IMR-90 (cell line): ENCODE results near the gene EAF1. TPM values are rescaled to one million over a fixed set of nuclear protein-coding genes. Genes with fewer than 3 reads are reported as not detected.

Experiments used
- ATAC-seq: fragments of 200-7000 bp; cut with Tn5 transposase; 2 replicates; pipeline ENCODE4 v1.9.1; 2020; ENCODE audit warnings: low read depth, mild to moderate bottlenecking, moderate library complexity
- BruUV-seq: library from RNA; stranded (reverse); fragments of 400-500 nt; replicated peaks from 2 replicates; lab custom pipeline; 2021; lab: Mats Ljungman, UMichigan
- CTCF ChIA-PET: fragments of 300-600 bp; formaldehyde crosslinking; extraction: SDS; loops from one replicate; lab custom pipeline; 2021; ENCODE audit warnings: antibody characterized with exemption; lab: Yijun Ruan, JAX
- POLR2A ChIA-PET: fragments of 300-600 bp; sonication (Branson Sonifier 250); formaldehyde crosslinking; loops from one replicate; lab custom pipeline; 2022; ENCODE audit warnings: antibody characterized with exemption; ENCODE audit not compliant: unreplicated experiment; lab: Charles Lee
- DNase-seq: peaks from one replicate; pipeline ENCODE4 v3.0.0; 2013
- H2AFZ ChIP-seq: replicated peaks from 2 replicates; pipeline ENCODE3; 2013; ENCODE audit warnings: low read length, mild to moderate bottlenecking; ENCODE audit not compliant: poor library complexity
- H2AK5ac ChIP-seq: 2 replicates; pipeline ENCODE4 v1.6.1; 2013; ENCODE audit warnings: low read depth, low read length, inconsistent platforms
- H2AK9ac ChIP-seq: replicated peaks from 2 replicates; pipeline ENCODE3; 2013; ENCODE audit warnings: mild to moderate bottlenecking, low read depth, low read length, moderate library complexity; ENCODE audit not compliant: poor library complexity
- H2BK120ac ChIP-seq: 2 replicates; pipeline ENCODE4 v1.6.1; 2013; ENCODE audit warnings: low read depth, low read length, inconsistent platforms
- H2BK15ac ChIP-seq: 3 replicates; pipeline ENCODE4 v1.6.1; 2013; ENCODE audit warnings: low read depth, low read length, inconsistent platforms
- H2BK20ac ChIP-seq: 2 replicates; pipeline ENCODE4 v1.6.1; 2013; ENCODE audit warnings: low read depth, mild to moderate bottlenecking, inconsistent platforms, low read length, moderate library complexity
- H2BK5ac ChIP-seq: 2 replicates; pipeline ENCODE4 v1.6.1; 2013; ENCODE audit warnings: mild to moderate bottlenecking, low read depth, low read length, inconsistent platforms; ENCODE audit not compliant: poor library complexity, severe bottlenecking
- H3K14ac ChIP-seq: replicated peaks from 2 replicates; pipeline ENCODE4 v1.6.1; 2013; ENCODE audit warnings: low read depth, low read length, inconsistent platforms
- H3K18ac ChIP-seq: 2 replicates; pipeline ENCODE4 v1.6.1; 2013; ENCODE audit warnings: low read depth, low read length, control low read depth
- H3K23ac ChIP-seq: 2 replicates; pipeline ENCODE4 v1.6.1; 2013; ENCODE audit warnings: low read depth, low read length, inconsistent platforms
- H3K27ac ChIP-seq: 2 replicates; pipeline ENCODE4 v1.5.1; 2013; ENCODE audit warnings: mild to moderate bottlenecking, control low read depth, low read length; ENCODE audit not compliant: insufficient read depth
- H3K27me3 ChIP-seq: 2 replicates; pipeline ENCODE4 v1.6.1; 2013; ENCODE audit warnings: low read length; ENCODE audit not compliant: control insufficient read depth, insufficient read depth
- H3K36me3 ChIP-seq: 2 replicates; pipeline ENCODE4 v1.6.1; 2013; ENCODE audit warnings: low read length, mixed read lengths; ENCODE audit not compliant: control insufficient read depth, insufficient read depth
- H3K4ac ChIP-seq: 2 replicates; pipeline ENCODE4 v1.6.1; 2013; ENCODE audit warnings: low read depth, low read length, inconsistent platforms
- H3K4me1 ChIP-seq: 2 replicates; pipeline ENCODE4 v1.6.1; 2013; ENCODE audit warnings: low read length, mixed read lengths; ENCODE audit not compliant: control insufficient read depth, insufficient read depth
- H3K4me2 ChIP-seq: 2 replicates; pipeline ENCODE4 v1.6.1; 2013; ENCODE audit warnings: low read depth, mild to moderate bottlenecking, control low read depth, low read length, moderate library complexity
- H3K4me3 ChIP-seq: 2 replicates; pipeline ENCODE4 v1.5.1; 2013; ENCODE audit warnings: low read depth, mild to moderate bottlenecking, control low read depth, low read length, moderate library complexity; ENCODE audit not compliant: insufficient read depth
- H3K56ac ChIP-seq: 2 replicates; pipeline ENCODE4 v1.6.1; 2013; ENCODE audit warnings: low read length, inconsistent platforms; ENCODE audit not compliant: insufficient read depth; ENCODE audit errors: extremely low read depth
- H3K79me1 ChIP-seq, 2 experiments: 2 replicates each; pipeline ENCODE4 v1.6.1; 2013; ENCODE audit warnings: low read length in 2 of 2, inconsistent platforms in 1 of 2, low read depth in 1 of 2
- H3K9ac ChIP-seq: 2 replicates; pipeline ENCODE4 v1.6.1; 2013; ENCODE audit warnings: low read depth, low read length, control low read depth
- H3K9me1 ChIP-seq: 2 replicates; pipeline ENCODE4 v1.6.1; 2013; ENCODE audit warnings: low read length, inconsistent platforms; ENCODE audit not compliant: insufficient read depth
- H3K9me3 ChIP-seq: 2 replicates; pipeline ENCODE4 v1.6.1; 2013; ENCODE audit warnings: low read length; ENCODE audit not compliant: control insufficient read depth, insufficient read depth
- H4K20me1 ChIP-seq: 2 replicates; pipeline ENCODE4 v1.6.1; 2013; ENCODE audit warnings: low read length, inconsistent platforms; ENCODE audit not compliant: insufficient read depth
- H4K5ac ChIP-seq: 2 replicates; pipeline ENCODE4 v1.6.1; 2013; ENCODE audit warnings: mild to moderate bottlenecking, low read depth, low read length, control low read depth
- H4K8ac ChIP-seq, 2 experiments: 2 replicates each; pipeline ENCODE4 v1.6.1; 2013; ENCODE audit warnings: low read depth in 2 of 2, low read length in 2 of 2, control low read depth in 1 of 2, inconsistent platforms in 1 of 2
- H4K91ac ChIP-seq: 2 replicates; pipeline ENCODE4 v1.6.1; 2013; ENCODE audit warnings: low read depth, low read length, inconsistent platforms; ENCODE audit not compliant: insufficient read depth
- CHD1 ChIP-seq: IDR thresholded peaks from 2 replicates; pipeline ENCODE4 v1.6.1; 2012; ENCODE audit warnings: low read depth, low read length, improper control_type of control experiment
- MXI1 ChIP-seq: IDR thresholded peaks from 2 replicates; pipeline ENCODE4 v1.6.1; 2012; ENCODE audit warnings: low read depth, mild to moderate bottlenecking, low read length, moderate library complexity, borderline replicate concordance
- WGBS, 2 experiments: methylation state at CpG; one replicate each; pipeline versions ENCODE4 v1.1.5 to v1.1.7; 2013; ENCODE audit warnings: missing lambda C conversion rate in 2 of 2; ENCODE audit not compliant: insufficient read length in 1 of 2; ENCODE audit errors: extremely low coverage in 2 of 2; 5-methylcytosine and 5-hydroxymethylcytosine counted together
- dilution Hi-C: fragments of 300-500 bp; cut with HindIII; formaldehyde crosslinking; loops from one replicate; pipeline ENCODE4 v1.14.3; 2018; ENCODE audit warnings: low sequenced_read_pairs; ENCODE audit not compliant: unreplicated experiment
- in situ Hi-C: fragments of 300-500 bp; cut with MboI; formaldehyde crosslinking; loops from 3 replicates; pipeline ENCODE4 v1.14.3; 2019; ENCODE audit warnings: low sequenced_read_pairs, inconsistent platforms, mixed read lengths
- intact Hi-C: fragments of 100-400 bp; cut with micrococcal nuclease; formaldehyde crosslinking; loops from 2 replicates; pipeline ENCODE4 v1.10.0; 2022
- polyA plus RNA-seq, 3 experiments: library from polyadenylated mRNA; depleted of rRNA; stranded (reverse); fragments of >200 nt; gene quantifications; 2 replicates each; pipeline ENCODE4 v1.2.3, GENCODE V29; 2012; ENCODE audit warnings: low replicate concordance in 1 of 3
- total RNA-seq: library from RNA; depleted of rRNA; stranded (reverse); fragments of >200 nt; gene quantifications from 2 replicates; pipeline ENCODE4 v1.2.3, GENCODE V29; 2012

The EAF1 gene
- total and polyA plus RNA-seq, 2 of the 4 experiments (the other 2 are of a cell fraction) = 7.0 to 21.3 TPM

DNA sequence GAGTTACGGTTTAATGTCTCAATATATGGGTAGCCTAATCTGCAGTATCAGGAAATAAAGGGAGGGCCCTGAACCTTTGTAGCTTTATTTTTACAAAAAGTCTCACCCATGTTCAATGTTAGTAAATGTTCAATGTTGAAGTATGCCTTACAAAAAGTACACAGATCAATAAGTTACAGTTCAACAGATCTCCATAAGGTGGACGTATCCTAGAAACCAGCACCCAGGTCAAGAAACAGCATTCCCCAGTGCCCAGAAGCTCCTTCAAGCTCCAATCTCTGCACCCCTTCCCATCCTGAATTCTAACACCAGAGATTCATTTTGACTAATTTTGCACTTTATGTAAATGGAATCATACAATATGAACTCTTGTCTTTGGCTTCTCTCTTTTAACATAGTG lies 62.8 kb downstream of the EAF1 start:
- Histone ChIP-seq H3K27me3 (no peaks in the 10 kb centered on the region), H3K23ac (no peak overlapping the region), H3K14ac (no peak overlapping the region), H3K36me3 (no peaks in the 10 kb centered on the region), H3K4ac (no peak overlapping the region), H3K9me3 (no peaks in the 10 kb centered on the region), H3K9ac (no peak overlapping the region), H3K4me3 (no peak overlapping the region), H3K56ac (no peak overlapping the region), H3K9me1 (no peaks in the 10 kb centered on the region), H4K5ac (no peak overlapping the region), H3K79me1 (no peaks in the 10 kb centered on the region), H2BK120ac (no peak overlapping the region), H2BK5ac (no peak overlapping the region), H2BK20ac (no peak overlapping the region), H3K4me1 (no peaks in the 10 kb centered on the region), H3K4me2 (no peak overlapping the region), H3K18ac (no peak overlapping the region), H2BK15ac (no peak overlapping the region), H4K91ac (no peak overlapping the region), H4K20me1 (no peaks in the 10 kb centered on the region), H2AK5ac (no peak overlapping the region), H4K8ac (no peak overlapping the region), H2AFZ (no peak overlapping the region), H3K27ac (no peak overlapping the region), H2AK9ac (no peak overlapping the region)
- no TSS peak for BruUV-seq
- ChIA-PET CTCF (interaction anchor here (1.1 kb wide), 1 partner anchor 29 kb away, joined by 3 read pairs; no protein-coding TSS in a partner anchor), POLR2A (interaction anchor here (0.6 kb wide), 1 partner anchor 14 kb away, joined by 4 read pairs; no protein-coding TSS in a partner anchor)
- ATAC-seq (no peak), DNase-seq (no peak)
- TF ChIP-seq CHD1 = no peak
- TF ChIP-seq MXI1 = no peak
- dilution Hi-C loops (no loop called here), in situ Hi-C loops (no loop called here), intact Hi-C loops (no loop called here)
- no CpG with 5 or more reads among the region's 2 CpGs for WGBS, 2 experiments
